GM12878 (cell line): ENCODE data around the gene BRAF. TPM values are rescaled to one million over a fixed set of nuclear protein-coding genes. Genes with fewer than 3 reads are reported as not detected.

Source experiments
- ATAC-seq: fragments of 200-7000 bp; cut with Tn5 transposase; 3 replicates; pipeline ENCODE4 v1.9.1; 2020; ENCODE audit warnings: mild to moderate bottlenecking, moderate library complexity
- BruUV-seq: library from RNA; stranded (reverse); fragments of 400-500 nt; replicated peaks from 2 replicates; lab custom pipeline; 2021; lab: Mats Ljungman, UMichigan
- CTCF ChIA-PET: fragments of 300-600 bp; sonication (Branson Sonifier 250); formaldehyde crosslinking; extraction: SDS; loops from one replicate; lab custom pipeline; 2021; ENCODE audit warnings: inconsistent platforms; lab: Yijun Ruan, JAX
- POLR2A ChIA-PET: fragments of 350-600 bp; formaldehyde crosslinking; extraction: SDS; loops from one replicate; lab custom pipeline; 2021; ENCODE audit warnings: inconsistent platforms; lab: Charles Lee
- RAD21 ChIA-PET: fragments of 300-600 bp; sonication (Branson Sonifier 250); formaldehyde crosslinking; loops from one replicate; lab custom pipeline; 2023; ENCODE audit warnings: antibody characterized with exemption; ENCODE audit not compliant: unreplicated experiment; lab: Charles Lee
- SMC1A ChIA-PET: fragments of 300-600 bp; sonication (Branson Sonifier 250); formaldehyde crosslinking; loops from one replicate; lab custom pipeline; 2023; ENCODE audit not compliant: unreplicated experiment, uncharacterized antibody; lab: Charles Lee
- DNase-seq: peaks from one replicate; pipeline ENCODE4 v3.0.0-alpha.2; 2011; ENCODE audit warnings: low read depth, low spot score
- FAIRE-seq: peaks from 3 replicates; lab custom pipeline; 2011; peaks lifted over from hg19 to GRCh38; lab: Jason Lieb, UNC
- H2AFZ ChIP-seq: 2 replicates; pipeline ENCODE4 v1.6.0; 2011; ENCODE audit warnings: low read depth, low read length, control low read depth; ENCODE audit not compliant: control insufficient read depth
- H3K27ac ChIP-seq: 2 replicates; pipeline ENCODE4 v1.5.1; 2011; ENCODE audit warnings: control low read depth; ENCODE audit not compliant: control insufficient read depth, insufficient read depth
- H3K27me3 ChIP-seq, 2 experiments: replicated peaks in 1 of 2; 2 replicates each; pipeline versions ENCODE4 v1.6.0 to v1.6.1; 2011; ENCODE audit warnings: low read length in 1 of 2; ENCODE audit not compliant: control insufficient read depth in 2 of 2, insufficient read depth in 2 of 2
- H3K36me3 ChIP-seq, 2 experiments: 2 replicates each; pipeline ENCODE4 v1.5.1; 2011; ENCODE audit warnings: low read length in 1 of 2; ENCODE audit not compliant: control insufficient read depth in 2 of 2, insufficient read depth in 2 of 2
- H3K4me1 ChIP-seq: 2 replicates; pipeline ENCODE4 v1.6.1; 2011; ENCODE audit warnings: mild to moderate bottlenecking, low read length, moderate library complexity, mixed read lengths; ENCODE audit not compliant: control insufficient read depth, insufficient read depth
- H3K4me2 ChIP-seq: 2 replicates; pipeline ENCODE4 v1.6.0; 2011; ENCODE audit warnings: control low read depth; ENCODE audit not compliant: control insufficient read depth, insufficient read depth
- H3K4me3 ChIP-seq: fragments of 200-600 bp; sonication (generic); 2 replicates; pipeline ENCODE4 v1.5.1; 2016
- H3K79me2 ChIP-seq: 2 replicates; pipeline ENCODE4 v1.6.0; 2011; ENCODE audit warnings: low read length; ENCODE audit not compliant: control insufficient read depth, insufficient read depth
- H3K9ac ChIP-seq: 2 replicates; pipeline ENCODE4 v1.8.0; 2011; ENCODE audit warnings: low read length, control low read depth, mixed read lengths; ENCODE audit not compliant: control insufficient read depth, insufficient read depth
- H3K9me3 ChIP-seq: replicated peaks from 3 replicates; pipeline ENCODE4 v1.5.1; 2011; ENCODE audit warnings: mild to moderate bottlenecking, low read length; ENCODE audit not compliant: control insufficient read depth, insufficient read depth
- H4K20me1 ChIP-seq: 2 replicates; pipeline ENCODE4 v1.6.0; 2011; ENCODE audit not compliant: control insufficient read depth, insufficient read depth
- CREB1 ChIP-seq: IDR thresholded peaks from 2 replicates; pipeline ENCODE4 v1.6.1; 2012; ENCODE audit warnings: low read depth, mild to moderate bottlenecking, inconsistent platforms
- E2F8 ChIP-seq: fragments of 450-650 bp; IDR thresholded peaks from 2 replicates; pipeline ENCODE4 v1.6.1; 2018; ENCODE audit warnings: mild to moderate bottlenecking, low read depth, moderate library complexity; ENCODE audit not compliant: partially characterized antibody
- IKZF2 ChIP-seq, 2 experiments: fragments of 450-650 bp; IDR thresholded peaks; 2 replicates each; pipeline ENCODE4 v1.6.1; 2017; ENCODE audit warnings: mild to moderate bottlenecking in 2 of 2, moderate library complexity in 2 of 2
- JUND ChIP-seq: IDR thresholded peaks from 2 replicates; pipeline ENCODE4 v1.6.1; 2012; ENCODE audit warnings: low read depth, mild to moderate bottlenecking, low read length, improper control_type of control experiment, moderate library complexity
- MTA2 ChIP-seq: fragments of 450-650 bp; IDR thresholded peaks from 2 replicates; pipeline ENCODE4 v1.6.1; 2016; ENCODE audit warnings: low read depth, mild to moderate bottlenecking, moderate library complexity
- PML ChIP-seq: IDR thresholded peaks from 2 replicates; pipeline ENCODE4 v1.6.1; 2012; ENCODE audit warnings: low read length, inconsistent platforms
- SMAD5 ChIP-seq: IDR thresholded peaks from 2 replicates; pipeline ENCODE4 v1.6.1; 2016; ENCODE audit warnings: antibody characterized with exemption, low read depth
- TCF12 ChIP-seq: IDR thresholded peaks from 2 replicates; pipeline ENCODE4 v1.6.1; 2011; ENCODE audit warnings: low read depth, mild to moderate bottlenecking, low read length
- ZNF274 ChIP-seq: IDR thresholded peaks from one replicate; pipeline ENCODE4 v1.8.0; 2011; ENCODE audit not compliant: insufficient read length, insufficient read depth
- WGBS: methylation state at CpG from one replicate; pipeline ENCODE4 v1.1.6; 2016; ENCODE audit warnings: low lambda C conversion rate; ENCODE audit not compliant: insufficient replicate concordance, insufficient coverage; ENCODE audit errors: missing lambda C conversion rate; 5-methylcytosine and 5-hydroxymethylcytosine counted together
- in situ Hi-C: fragments of 300-500 bp; cut with MboI; formaldehyde crosslinking; loops from 9 replicates; pipeline ENCODE4 v1.14.3; 2018; ENCODE audit warnings: mixed read lengths
- intact Hi-C: fragments of 100-400 bp; cut with micrococcal nuclease; formaldehyde crosslinking; loops from one replicate; pipeline ENCODE4 v1.14.2; 2022; ENCODE audit not compliant: unreplicated experiment
- polyA plus RNA-seq, 11 experiments: library from polyadenylated mRNA; depleted of rRNA in 4 of 11; unstranded in 6 of 11; stranded (reverse) in 5 of 11; fragments of >200 nt; fragmentation: Nextera tagmentation in 4 of 11; fragmentation: Illumina TruSeq in 1 of 11; extraction: Ambion mirVana in 4 of 11; extraction: Trizol in 1 of 11; gene quantifications; 1 replicate in 1 of 11; 2 replicates in 10 of 11; pipeline versions ENCODE4 v1.2.1 to v1.2.3, GENCODE V29; 2011 to 2016; ENCODE audit warnings: inconsistent platforms in 2 of 11, missing spikeins in 2 of 11, low read depth in 1 of 11
- total RNA-seq, 4 experiments: library from RNA; depleted of rRNA in 3 of 4; stranded (reverse); fragments of >200 nt in 3 of 4; fragmentation: Illumina TruSeq in 1 of 4; extraction: Trizol in 1 of 4; gene quantifications; 2 replicates each; pipeline versions ENCODE4 v1.2.1 to v1.2.3, GENCODE V29; 2013 to 2021
- TF ChIP-seq, protein P1 (sequence below): fragments of 450-650 bp; IDR thresholded peaks from 2 replicates; pipeline ENCODE4 v1.6.1; 2017; ENCODE audit warnings: mild to moderate bottlenecking, moderate library complexity
- TF ChIP-seq, protein P2 (sequence below): IDR thresholded peaks from 2 replicates; pipeline ENCODE4 v1.6.1; 2012; ENCODE audit warnings: low read depth, low read length, improper control_type of control experiment

BRAF gene
- total and polyA plus RNA-seq, 10 of the 15 experiments (the other 5 are each of a cell fraction or from before 2014, with no cell fraction given), result 2.6 to 31.0 (median 10.6) TPM

DNA sequence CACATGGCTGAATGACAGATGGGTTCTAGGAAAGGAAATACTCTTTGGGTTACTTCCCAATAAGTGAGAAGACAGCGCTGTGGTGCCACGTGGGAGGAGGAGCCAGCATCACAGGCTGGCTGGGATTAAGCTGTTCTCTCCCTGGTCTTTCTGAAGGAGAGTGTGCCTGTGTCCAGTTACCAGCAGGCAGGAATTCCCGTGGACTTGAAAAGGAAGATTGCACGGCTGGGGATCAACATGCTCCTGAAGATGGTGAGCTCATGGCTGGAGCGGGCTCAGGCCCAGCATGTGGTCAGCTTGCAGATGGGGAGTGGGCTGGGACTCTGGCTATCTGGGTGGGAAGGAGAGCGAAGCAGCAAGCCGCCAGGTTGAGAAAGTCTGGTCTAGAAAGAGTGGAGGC, 243.8 kb downstream of the BRAF start (continued):
- TF ChIP-seq, protein P1, sequence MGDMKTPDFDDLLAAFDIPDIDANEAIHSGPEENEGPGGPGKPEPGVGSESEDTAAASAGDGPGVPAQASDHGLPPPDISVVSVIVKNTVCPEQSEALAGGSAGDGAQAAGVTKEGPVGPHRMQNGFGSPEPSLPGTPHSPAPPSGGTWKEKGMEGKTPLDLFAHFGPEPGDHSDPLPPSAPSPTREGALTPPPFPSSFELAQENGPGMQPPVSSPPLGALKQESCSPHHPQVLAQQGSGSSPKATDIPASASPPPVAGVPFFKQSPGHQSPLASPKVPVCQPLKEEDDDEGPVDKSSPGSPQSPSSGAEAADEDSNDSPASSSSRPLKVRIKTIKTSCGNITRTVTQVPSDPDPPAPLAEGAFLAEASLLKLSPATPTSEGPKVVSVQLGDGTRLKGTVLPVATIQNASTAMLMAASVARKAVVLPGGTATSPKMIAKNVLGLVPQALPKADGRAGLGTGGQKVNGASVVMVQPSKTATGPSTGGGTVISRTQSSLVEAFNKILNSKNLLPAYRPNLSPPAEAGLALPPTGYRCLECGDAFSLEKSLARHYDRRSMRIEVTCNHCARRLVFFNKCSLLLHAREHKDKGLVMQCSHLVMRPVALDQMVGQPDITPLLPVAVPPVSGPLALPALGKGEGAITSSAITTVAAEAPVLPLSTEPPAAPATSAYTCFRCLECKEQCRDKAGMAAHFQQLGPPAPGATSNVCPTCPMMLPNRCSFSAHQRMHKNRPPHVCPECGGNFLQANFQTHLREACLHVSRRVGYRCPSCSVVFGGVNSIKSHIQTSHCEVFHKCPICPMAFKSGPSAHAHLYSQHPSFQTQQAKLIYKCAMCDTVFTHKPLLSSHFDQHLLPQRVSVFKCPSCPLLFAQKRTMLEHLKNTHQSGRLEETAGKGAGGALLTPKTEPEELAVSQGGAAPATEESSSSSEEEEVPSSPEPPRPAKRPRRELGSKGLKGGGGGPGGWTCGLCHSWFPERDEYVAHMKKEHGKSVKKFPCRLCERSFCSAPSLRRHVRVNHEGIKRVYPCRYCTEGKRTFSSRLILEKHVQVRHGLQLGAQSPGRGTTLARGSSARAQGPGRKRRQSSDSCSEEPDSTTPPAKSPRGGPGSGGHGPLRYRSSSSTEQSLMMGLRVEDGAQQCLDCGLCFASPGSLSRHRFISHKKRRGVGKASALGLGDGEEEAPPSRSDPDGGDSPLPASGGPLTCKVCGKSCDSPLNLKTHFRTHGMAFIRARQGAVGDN, result no peak
- TF ChIP-seq MTA2 (no peak), SMAD5 (no peak), CREB1 (no peak)

DNA sequence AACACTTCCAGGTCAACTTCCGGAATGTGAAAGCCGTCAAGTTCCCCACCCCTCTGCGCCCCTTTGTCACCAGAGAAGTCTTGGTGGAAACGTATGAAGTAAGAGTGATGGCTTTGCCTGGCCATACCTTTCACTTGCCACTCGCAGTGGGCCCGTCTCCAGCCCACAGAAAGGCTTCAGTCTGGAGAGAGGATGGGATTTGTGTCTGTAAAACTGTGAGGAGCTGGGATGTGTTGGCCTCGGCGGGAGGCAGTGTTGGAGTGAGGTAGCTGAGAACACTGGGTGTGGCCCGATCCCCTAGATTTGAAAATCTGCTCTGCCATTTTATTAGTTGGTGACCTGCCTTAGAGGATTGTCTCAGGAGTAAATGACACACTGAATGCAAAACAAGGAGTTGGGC, 245.5 kb downstream of the BRAF start:
- H4K20me1 ChIP-seq, result no peaks in the 10 kb centered on the region
- H3K4me3 ChIP-seq, result no peak overlapping the region
- ChIA-PET POLR2A (interaction anchor here (0.6 kb wide), 1 partner anchor 12 kb away, joined by 3 read pairs; no protein-coding TSS in a partner anchor), SMC1A (no interaction called here), RAD21 (no interaction called here), CTCF (no interaction called here)
- DNase-seq, result no peak
- BruUV-seq, result no TSS peak
- H3K36me3 ChIP-seq, result 0 out of 4 replicates have a peak, but pooled peaks cover 0 to 3% of the 10 kb centered on the region in 2 experiments
- H3K79me2 ChIP-seq, result no peaks in the 10 kb centered on the region
- H3K9ac ChIP-seq, result no peak overlapping the region
- H3K4me2 ChIP-seq, result no peak overlapping the region
- no peak for ATAC-seq
- no peak overlapping the region for H3K27ac ChIP-seq
- 97% methylated on average over 9 of the region's 9 CpGs for WGBS
- intact Hi-C loops, result loop anchor here (5.0 kb wide), 1 partner anchor 243 kb away; the partner anchor contains the start of gene BRAF
- no peaks in the 10 kb centered on the region for H3K27me3 ChIP-seq
- no peaks in the 10 kb centered on the region for H3K9me3 ChIP-seq
- peaks cover 24% of the 10 kb centered on the region for H3K4me1 ChIP-seq
- TF ChIP-seq, protein P2, sequence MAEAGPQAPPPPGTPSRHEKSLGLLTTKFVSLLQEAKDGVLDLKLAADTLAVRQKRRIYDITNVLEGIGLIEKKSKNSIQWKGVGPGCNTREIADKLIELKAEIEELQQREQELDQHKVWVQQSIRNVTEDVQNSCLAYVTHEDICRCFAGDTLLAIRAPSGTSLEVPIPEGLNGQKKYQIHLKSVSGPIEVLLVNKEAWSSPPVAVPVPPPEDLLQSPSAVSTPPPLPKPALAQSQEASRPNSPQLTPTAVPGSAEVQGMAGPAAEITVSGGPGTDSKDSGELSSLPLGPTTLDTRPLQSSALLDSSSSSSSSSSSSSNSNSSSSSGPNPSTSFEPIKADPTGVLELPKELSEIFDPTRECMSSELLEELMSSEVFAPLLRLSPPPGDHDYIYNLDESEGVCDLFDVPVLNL, result no peak
- no peak for TF ChIP-seq ZNF274
- no peak for TF ChIP-seq E2F8
- no peak for TF ChIP-seq JUND
- TF ChIP-seq, protein P1, result no peak
- no peak for TF ChIP-seq PML
- no peak for TF ChIP-seq IKZF2 (IDR thresholded peaks at IDR 0.05)
- no peak for TF ChIP-seq TCF12
- FAIRE-seq, result no peak
- in situ Hi-C loops, result loop anchor here (10.0 kb wide), 1 partner anchor 336 kb away; the partner anchor contains the start of gene MRPS33
- H2AFZ ChIP-seq, result no peak overlapping the region
